NCI-H2196 (cell line): ENCODE results near the gene CCNO.
A peak's percentile ranks its signal among the peaks of the same experiment; 100 is the strongest.

Source experiments
- DNase-seq: peaks from one replicate; lab custom pipeline; 2025; ENCODE audit not compliant: unreplicated experiment; lab: John Stamatoyannopoulos, UW

Gene CCNO

GRCh38 chr5:55222985-55223811, 10.2 kb downstream of the CCNO start:
- no peak for DNase-seq

- DNase-seq: no peak
Observed at GRCh38 chr5:55222092-55222984, 11.1 kb downstream of the CCNO start.

- no peak for DNase-seq
Observed at GRCh38 chr5:55220433-55221185, 12.8 kb downstream of the CCNO start.

GRCh38 chr5:55219770-55220169, 13.6 kb downstream of the CCNO start:
- no peak for DNase-seq

- DNase-seq: peak; percentile 70
Observed at GRCh38 chr5:55218967-55219366, 14.4 kb downstream of the CCNO start.

GRCh38 chr5:55211184-55211874, 22.1 kb downstream of the CCNO start:
- no peak for DNase-seq

GRCh38 chr5:55205001-55205400, 28.4 kb downstream of the CCNO start:
- no peak for DNase-seq

GRCh38 chr5:55191165-55191564, 42.2 kb downstream of the CCNO start:
- DNase-seq: no peak

- DNase-seq: peak; percentile 2
Observed at GRCh38 chr5:55188656-55189540, 44.5 kb downstream of the CCNO start.

GRCh38 chr5:55187370-55187769, 46.0 kb downstream of the CCNO start:
- peak; percentile 19 for DNase-seq
